8988T (cell line): ENCODE measurements around the gene POMT2.
"Not testable (repeated sequence)": the region's sequence is repeated elsewhere in the genome, so short reads cannot be mapped to it uniquely, and the experiment has no call there.

Source experiments
- DNase-seq: peaks from one replicate; pipeline ENCODE4 v3.0.0; 2011

Gene POMT2, protein sequence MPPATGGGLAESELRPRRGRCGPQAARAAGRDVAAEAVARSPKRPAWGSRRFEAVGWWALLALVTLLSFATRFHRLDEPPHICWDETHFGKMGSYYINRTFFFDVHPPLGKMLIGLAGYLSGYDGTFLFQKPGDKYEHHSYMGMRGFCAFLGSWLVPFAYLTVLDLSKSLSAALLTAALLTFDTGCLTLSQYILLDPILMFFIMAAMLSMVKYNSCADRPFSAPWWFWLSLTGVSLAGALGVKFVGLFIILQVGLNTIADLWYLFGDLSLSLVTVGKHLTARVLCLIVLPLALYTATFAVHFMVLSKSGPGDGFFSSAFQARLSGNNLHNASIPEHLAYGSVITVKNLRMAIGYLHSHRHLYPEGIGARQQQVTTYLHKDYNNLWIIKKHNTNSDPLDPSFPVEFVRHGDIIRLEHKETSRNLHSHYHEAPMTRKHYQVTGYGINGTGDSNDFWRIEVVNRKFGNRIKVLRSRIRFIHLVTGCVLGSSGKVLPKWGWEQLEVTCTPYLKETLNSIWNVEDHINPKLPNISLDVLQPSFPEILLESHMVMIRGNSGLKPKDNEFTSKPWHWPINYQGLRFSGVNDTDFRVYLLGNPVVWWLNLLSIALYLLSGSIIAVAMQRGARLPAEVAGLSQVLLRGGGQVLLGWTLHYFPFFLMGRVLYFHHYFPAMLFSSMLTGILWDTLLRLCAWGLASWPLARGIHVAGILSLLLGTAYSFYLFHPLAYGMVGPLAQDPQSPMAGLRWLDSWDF

GRCh38 chr14:77320238-77320935 is at the start of gene POMT2:
POMT2 (minus strand) TSS chr14:77320883; CDS start chr14:77320681, 202 bp downstream.
- peak; percentile 65 for DNase-seq

DNA sequence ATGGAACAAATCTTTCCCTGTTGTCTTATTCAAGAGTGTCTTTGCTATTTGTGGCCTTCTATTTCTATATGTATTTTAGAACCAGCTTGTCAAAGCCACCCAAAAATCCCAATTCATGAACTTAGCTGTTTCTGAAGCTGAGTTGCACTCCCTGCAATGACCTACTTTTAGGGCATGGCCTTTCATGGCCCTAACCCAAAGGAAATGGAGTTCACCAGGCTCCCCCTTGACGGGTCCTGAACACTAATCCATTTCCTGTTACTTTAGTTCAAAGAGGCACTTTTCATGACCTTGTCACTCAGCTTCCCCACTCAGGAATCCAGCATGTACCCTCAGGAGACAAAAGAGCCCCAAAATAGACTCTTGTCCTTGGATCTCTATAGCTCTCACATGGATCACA is 48.6 kb upstream of the POMT2 start:
- no peak for DNase-seq

DNA sequence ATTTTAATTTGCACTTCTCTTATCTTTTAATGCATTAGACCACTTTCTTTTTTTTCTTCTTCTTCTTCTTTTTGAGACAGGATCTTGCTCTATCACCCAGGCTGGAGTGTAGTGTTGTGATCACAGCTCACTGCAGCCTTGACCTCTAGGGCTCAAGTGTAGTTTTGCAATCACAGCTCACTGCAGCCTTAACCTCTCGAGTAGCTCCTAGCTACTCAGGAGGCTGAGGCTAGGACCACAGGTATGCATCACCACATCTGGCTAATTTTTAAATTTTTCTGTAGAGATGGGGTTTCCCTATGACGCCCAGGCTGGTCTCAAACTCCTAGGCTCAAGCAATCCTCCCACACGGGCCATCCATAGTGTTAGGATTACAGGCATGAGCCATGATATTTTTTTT is 43.5 kb upstream of the POMT2 start:
- DNase-seq = no peak

GRCh38 chr14:77359626-77360025 is 38.9 kb upstream of the POMT2 start:
- DNase-seq = no peak

GRCh38 chr14:77356899-77357298 is 36.2 kb upstream of the POMT2 start:
- DNase-seq = no peak

DNA sequence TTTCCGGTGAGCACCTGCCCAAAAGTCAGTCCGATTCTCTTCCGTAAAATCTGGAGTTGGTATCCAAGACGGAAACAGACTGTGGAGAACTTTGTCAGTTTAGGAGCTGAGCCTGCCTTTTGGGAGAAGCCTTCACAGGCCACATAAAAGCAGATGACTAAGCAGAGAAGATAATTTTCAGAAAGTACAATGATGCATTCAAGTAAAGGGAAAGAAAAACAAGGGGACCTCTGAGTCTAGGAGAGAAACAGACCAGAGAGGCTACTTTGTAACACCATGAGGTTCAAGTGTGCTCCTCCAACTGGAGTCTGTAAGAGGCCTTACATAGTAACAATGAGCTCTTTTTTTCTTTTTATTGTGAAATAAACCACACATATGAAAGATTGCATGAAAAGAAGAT is 35.1 kb upstream of the POMT2 start:
- no peak for DNase-seq

GRCh38 chr14:77353469-77354141 is 32.9 kb upstream of the POMT2 start:
- no peak for DNase-seq

DNA sequence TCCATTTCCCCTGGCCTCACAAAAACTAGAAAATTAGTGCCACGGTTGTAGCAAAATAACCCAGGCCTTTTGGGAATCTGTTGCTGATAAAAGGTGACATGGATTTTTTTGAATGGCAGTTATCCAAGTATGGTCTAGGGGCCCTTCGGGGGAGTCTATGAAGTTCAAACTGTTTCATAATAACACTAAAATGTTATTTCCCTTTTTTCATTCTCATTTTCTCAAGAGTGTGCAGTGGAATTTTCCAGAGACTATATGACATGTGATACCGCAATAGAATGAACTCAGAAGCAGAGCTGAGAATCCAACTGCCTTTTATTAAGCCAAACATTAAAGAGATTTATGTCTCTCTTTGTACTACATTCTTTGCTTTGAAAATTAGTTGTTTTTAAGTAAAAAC is 27.1 kb upstream of the POMT2 start:
- no peak for DNase-seq

- DNase-seq = no peak
Observed at GRCh38 chr14:77346495-77346894, 25.8 kb upstream of the POMT2 start.

DNA sequence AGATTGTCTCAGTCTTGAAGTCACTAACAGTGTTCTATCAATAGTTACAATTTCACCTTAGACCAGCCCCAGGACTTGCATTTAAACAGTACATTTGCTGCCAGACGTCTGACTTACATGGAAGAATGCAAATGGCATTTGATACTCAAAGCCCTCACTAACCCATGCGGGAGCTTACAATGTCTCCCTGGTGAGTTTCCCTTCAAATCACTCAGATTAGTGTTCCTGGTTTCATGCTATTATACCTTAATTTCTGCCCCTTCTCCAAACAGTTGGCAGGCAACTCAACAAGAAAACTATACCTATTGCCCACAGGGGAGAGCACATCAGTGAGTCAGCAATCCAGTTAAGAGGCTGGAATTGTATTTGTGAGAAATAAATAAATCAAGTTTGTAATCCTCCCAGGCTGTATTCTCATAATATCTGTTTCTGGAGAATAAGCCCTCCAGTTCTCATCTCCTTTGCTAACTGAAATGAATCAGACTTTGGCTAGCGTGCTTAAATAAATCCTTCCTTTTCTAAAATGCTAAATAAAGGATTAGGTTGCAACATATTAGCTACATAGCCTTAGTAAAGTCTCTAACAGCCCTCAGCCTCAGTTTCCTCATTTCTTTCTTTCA is 23.8 kb upstream of the POMT2 start:
- DNase-seq = no peak

DNA sequence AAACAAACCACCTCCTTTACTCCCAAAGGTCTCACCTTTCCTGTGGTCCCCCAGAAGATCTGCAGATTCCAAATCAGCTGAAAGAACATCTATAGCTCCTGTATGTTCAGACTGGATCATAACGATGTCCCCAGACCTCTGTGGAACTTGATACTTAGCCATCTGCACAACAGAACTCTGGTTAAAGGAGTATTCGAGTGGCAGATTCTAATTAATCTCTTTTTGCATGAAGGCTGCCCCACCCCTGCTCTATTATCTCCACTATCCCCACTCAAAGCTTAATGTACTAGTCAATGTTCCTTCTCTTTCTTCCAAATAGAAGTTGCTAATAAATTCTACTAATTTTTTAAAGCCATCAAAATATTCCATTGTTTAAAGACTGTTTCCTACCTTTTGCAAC is 23.0 kb upstream of the POMT2 start:
- DNase-seq = no peak

DNA sequence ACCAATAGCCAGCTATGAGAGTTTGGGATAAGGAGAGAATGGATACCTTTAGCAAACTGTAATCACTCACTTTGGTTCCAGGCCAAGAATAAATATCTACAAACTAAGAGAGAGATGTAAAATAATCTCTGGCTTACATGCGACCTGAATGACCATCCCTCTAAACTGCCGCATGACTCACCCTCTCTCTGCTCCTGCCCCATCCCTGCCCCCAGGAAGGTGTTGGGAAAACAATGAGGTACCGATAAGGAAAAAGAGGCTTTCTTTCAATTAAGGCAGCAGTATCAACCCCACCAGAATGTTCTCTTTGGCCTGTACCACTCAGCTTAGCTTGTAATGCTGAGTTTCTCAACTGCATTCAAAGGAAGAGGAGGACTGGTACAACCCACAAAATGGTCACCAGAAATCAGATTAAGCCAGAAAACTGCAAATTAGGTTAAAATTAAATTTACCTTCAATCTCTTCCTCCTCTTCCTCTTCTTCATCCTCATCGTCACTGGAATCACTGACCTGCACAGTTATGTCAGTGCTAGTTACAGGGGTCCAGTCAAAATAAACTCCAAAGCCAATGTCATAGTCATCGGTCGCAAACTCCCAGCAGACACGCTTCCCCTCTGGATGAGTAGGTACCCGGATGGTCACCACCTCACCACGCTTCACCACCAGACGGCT is 22.2 kb upstream of the POMT2 start:
- no peak for DNase-seq

DNA sequence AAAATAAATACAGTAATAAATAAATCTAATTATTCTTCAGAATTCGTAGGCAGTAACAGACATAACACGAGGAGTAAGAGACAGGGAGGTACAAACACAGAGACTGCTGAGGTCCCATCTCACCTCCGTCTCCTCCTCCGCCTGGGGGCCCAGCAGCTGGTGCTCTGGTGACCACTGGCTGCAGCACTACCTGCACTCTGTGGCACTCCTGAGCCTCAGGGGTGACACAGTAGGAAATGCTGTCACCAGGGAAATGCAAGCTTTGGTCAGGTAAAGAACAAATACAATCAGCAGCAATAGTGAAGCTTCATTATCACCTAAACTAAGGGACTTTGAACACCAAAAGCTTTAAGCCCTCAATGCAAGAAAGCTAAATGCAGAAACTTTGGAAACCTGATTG is 19.7 kb upstream of the POMT2 start:
- DNase-seq = no peak

GRCh38 chr14:77339407-77339806 is 18.7 kb upstream of the POMT2 start:
- DNase-seq = no peak

- no peak for DNase-seq
Observed at GRCh38 chr14:77338302-77338701, 17.6 kb upstream of the POMT2 start.

- no peak for DNase-seq
Observed at GRCh38 chr14:77337880-77338279, 17.2 kb upstream of the POMT2 start.

GRCh38 chr14:77337255-77337654 is 16.6 kb upstream of the POMT2 start:
- not testable (repeated sequence) for DNase-seq

DNA sequence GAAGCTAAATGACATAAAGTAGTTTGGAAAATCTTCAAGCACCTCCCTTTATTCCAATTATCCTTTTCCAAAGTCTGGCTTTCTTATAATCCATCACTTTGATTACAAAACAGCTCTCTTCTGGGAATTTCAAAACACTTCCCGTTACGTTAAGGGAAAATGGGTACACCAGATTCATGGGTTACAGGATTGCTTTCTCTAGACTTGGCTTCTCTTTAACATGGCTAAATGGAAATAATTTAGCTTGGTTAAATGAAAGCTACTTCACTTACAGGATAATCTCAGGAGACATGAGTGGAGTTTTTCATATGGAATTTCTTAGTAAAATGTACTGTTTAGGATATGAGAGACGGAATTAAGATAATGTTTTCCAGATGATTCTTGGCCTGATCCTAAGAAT is 14.9 kb upstream of the POMT2 start:
- DNase-seq = no peak

DNA sequence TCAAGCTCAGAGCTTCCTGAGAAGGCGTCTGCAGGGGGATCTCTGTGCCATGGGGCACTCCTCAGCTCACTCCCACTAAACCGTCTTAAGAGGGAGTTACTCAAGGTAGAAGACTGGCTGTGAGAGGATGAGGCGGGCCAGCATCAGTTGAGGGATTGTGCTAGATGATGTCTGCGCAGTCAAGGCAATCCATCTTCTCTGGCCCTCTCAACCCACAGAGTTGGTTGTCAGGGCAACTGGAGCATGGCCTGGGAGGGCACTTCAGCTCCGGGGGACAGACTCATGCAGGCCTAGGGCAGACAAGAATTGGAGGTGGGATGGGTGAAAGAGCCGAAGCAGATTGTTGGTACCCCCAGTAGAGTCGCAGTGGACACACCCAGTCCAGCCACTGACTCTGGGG is 9.2 kb upstream of the POMT2 start:
- no peak for DNase-seq

GRCh38 chr14:77327111-77327510 is 6.4 kb upstream of the POMT2 start:
- no peak for DNase-seq

- no peak for DNase-seq
Observed at GRCh38 chr14:77325746-77326094, 5.0 kb upstream of the POMT2 start.
